ACC112 (cell line): ENCODE measurements around the gene TMSB4X.
A peak's percentile ranks its signal among the peaks of the same experiment; 100 is the strongest.
"Not testable (repeated sequence)": the region's sequence is repeated elsewhere in the genome, so short reads cannot be mapped to it uniquely, and the experiment has no call there.

Experiments
- H2AFZ ChIP-seq: fragments of 200-600 bp; sonication (generic); one replicate; pipeline ENCODE4 v1.6.0; 2017; ENCODE audit warnings: antibody characterized with exemption, low read length; ENCODE audit not compliant: unreplicated experiment
- H3K27ac ChIP-seq: fragments of 200-600 bp; sonication (generic); 2 replicates; pipeline ENCODE4 v1.5.1; 2014; ENCODE audit warnings: low read depth, mild to moderate bottlenecking, antibody characterized with exemption, low read length, moderate library complexity
- H3K27me3 ChIP-seq: fragments of 200-600 bp; sonication (generic); 2 replicates; pipeline ENCODE4 v1.6.1; 2014; ENCODE audit warnings: mild to moderate bottlenecking, antibody characterized with exemption, low read length, moderate library complexity, mixed read lengths; ENCODE audit not compliant: insufficient read depth
- H3K36me3 ChIP-seq: fragments of 200-600 bp; sonication (generic); 2 replicates; pipeline ENCODE4 v1.6.1; 2016; ENCODE audit warnings: mild to moderate bottlenecking, antibody characterized with exemption, low read length, moderate library complexity, mixed read lengths; ENCODE audit not compliant: insufficient read depth
- H3K4me1 ChIP-seq: fragments of 200-600 bp; sonication (generic); one replicate; pipeline ENCODE4 v1.6.1; 2016; ENCODE audit warnings: low read length, mixed read lengths; ENCODE audit not compliant: insufficient read depth, unreplicated experiment, control insufficient read depth
- H3K4me3 ChIP-seq: fragments of 200-600 bp; sonication (generic); 2 replicates; pipeline ENCODE4 v1.5.1; 2014; ENCODE audit warnings: mild to moderate bottlenecking, low read depth, low read length
- H3K79me2 ChIP-seq: fragments of 200-600 bp; sonication (generic); one replicate; pipeline ENCODE4 v1.6.0; 2016; ENCODE audit warnings: low read length; ENCODE audit not compliant: control insufficient read depth, unreplicated experiment, insufficient read depth

The TMSB4X gene

GRCh38 chrX:12974796-12975669 lies at the start of gene TMSB4X:
TSS of gene TMSB4X (plus strand) at chrX:12975110.
- peaks cover 19% of the 10 kb centered on the region for H3K36me3 ChIP-seq
- H3K4me1 ChIP-seq, result peaks cover 31% of the 10 kb centered on the region
- H3K4me3 ChIP-seq, result peak within 1 kb of the TSS; percentile 95
- peak within 1 kb of the TSS; percentile 55 for H2AFZ ChIP-seq
- no peaks in the 10 kb centered on the region for H3K27me3 ChIP-seq
- H3K79me2 ChIP-seq, result peaks cover 31% of the 10 kb centered on the region
- H3K27ac ChIP-seq, result peak within 1 kb of the TSS; percentile 98

GRCh38 chrX:12929701-12930100 lies 45.2 kb upstream of the TMSB4X start:
- peaks cover 6% of the 10 kb centered on the region for H3K4me1 ChIP-seq
- no peaks in the 10 kb centered on the region for H3K36me3 ChIP-seq
- no peak overlapping the region for H3K4me3 ChIP-seq
- no peak overlapping the region for H3K27ac ChIP-seq
- H3K79me2 ChIP-seq, result no peaks in the 10 kb centered on the region
- no peaks in the 10 kb centered on the region for H3K27me3 ChIP-seq
- no peak overlapping the region for H2AFZ ChIP-seq

- H3K27me3 ChIP-seq, result no peaks in the 10 kb centered on the region
- peaks cover 6% of the 10 kb centered on the region for H3K4me1 ChIP-seq
- no peak overlapping the region for H3K27ac ChIP-seq
- no peaks in the 10 kb centered on the region for H3K79me2 ChIP-seq
- no peak overlapping the region for H3K4me3 ChIP-seq
- H3K36me3 ChIP-seq, result no peaks in the 10 kb centered on the region
- H2AFZ ChIP-seq, result no peak overlapping the region
These were observed 44.8 kb upstream of the TMSB4X start for GRCh38 chrX:12930150-12930549.

GRCh38 chrX:12932244-12932643 lies 42.7 kb upstream of the TMSB4X start:
- H3K79me2 ChIP-seq, result no peaks in the 10 kb centered on the region
- no peaks in the 10 kb centered on the region for H3K36me3 ChIP-seq
- no peak overlapping the region for H3K4me3 ChIP-seq
- H3K27me3 ChIP-seq, result no peaks in the 10 kb centered on the region
- H2AFZ ChIP-seq, result no peak overlapping the region
- H3K4me1 ChIP-seq, result peaks cover 6% of the 10 kb centered on the region
- H3K27ac ChIP-seq, result no peak overlapping the region

- peaks cover 2% of the 10 kb centered on the region for H3K4me1 ChIP-seq
- H2AFZ ChIP-seq, result no peak overlapping the region
- H3K4me3 ChIP-seq, result no peak overlapping the region
- no peak overlapping the region for H3K27ac ChIP-seq
- H3K36me3 ChIP-seq, result no peaks in the 10 kb centered on the region
- H3K27me3 ChIP-seq, result no peaks in the 10 kb centered on the region
- no peaks in the 10 kb centered on the region for H3K79me2 ChIP-seq
These were observed 40.1 kb upstream of the TMSB4X start for GRCh38 chrX:12934850-12935249.

GRCh38 chrX:12936947-12937346 lies 38.0 kb upstream of the TMSB4X start:
- Histone ChIP-seq H3K27me3 (no peaks in the 10 kb centered on the region), H3K36me3 (no peaks in the 10 kb centered on the region), H3K27ac (no peak overlapping the region), H2AFZ (no peak overlapping the region), H3K4me3 (no peak overlapping the region), H3K79me2 (no peaks in the 10 kb centered on the region), H3K4me1 (no peaks in the 10 kb centered on the region)

GRCh38 chrX:12940471-12940870 lies 34.4 kb upstream of the TMSB4X start:
- H3K36me3 ChIP-seq, H3K4me1 ChIP-seq, H3K27ac ChIP-seq, H3K79me2 ChIP-seq, H2AFZ ChIP-seq, H3K4me3 ChIP-seq, H3K27me3 ChIP-seq: not testable (repeated sequence)

- not testable (repeated sequence) for H3K27me3 ChIP-seq, H3K4me3 ChIP-seq, H2AFZ ChIP-seq, H3K79me2 ChIP-seq, H3K36me3 ChIP-seq, H3K27ac ChIP-seq
- H3K4me1 ChIP-seq, result peaks cover 15% of the 10 kb centered on the region
These were observed 31.3 kb upstream of the TMSB4X start for GRCh38 chrX:12943592-12943991.

GRCh38 chrX:12944452-12944851 lies 30.5 kb upstream of the TMSB4X start:
- not testable (repeated sequence) for H3K4me3 ChIP-seq, H3K27me3 ChIP-seq, H3K27ac ChIP-seq, H2AFZ ChIP-seq, H3K36me3 ChIP-seq, H3K79me2 ChIP-seq
- peaks cover 22% of the 10 kb centered on the region for H3K4me1 ChIP-seq

- H3K4me3 ChIP-seq, result no peak overlapping the region
- H2AFZ ChIP-seq, result no peak overlapping the region
- H3K79me2 ChIP-seq, result no peaks in the 10 kb centered on the region
- peaks cover 31% of the 10 kb centered on the region for H3K4me1 ChIP-seq
- H3K27me3 ChIP-seq, result no peaks in the 10 kb centered on the region
- no peaks in the 10 kb centered on the region for H3K36me3 ChIP-seq
- no peak overlapping the region for H3K27ac ChIP-seq
These were observed 29.4 kb upstream of the TMSB4X start for GRCh38 chrX:12945494-12945893.

GRCh38 chrX:12946406-12946805 lies 28.5 kb upstream of the TMSB4X start:
- Histone ChIP-seq H3K4me3 (no peak overlapping the region), H3K27ac (no peak overlapping the region), H3K27me3 (no peaks in the 10 kb centered on the region), H3K79me2 (no peaks in the 10 kb centered on the region), H3K4me1 (peaks cover 38% of the 10 kb centered on the region), H2AFZ (no peak overlapping the region), H3K36me3 (no peaks in the 10 kb centered on the region)
